OCI-LY7 (cell line): ENCODE measurements around the gene FIBP. TPM values are rescaled to one million over a fixed set of nuclear protein-coding genes. Genes with fewer than 3 reads are reported as not detected.

Experiments
- BruUV-seq: library from RNA; stranded (reverse); fragments of 400-500 nt; replicated peaks from 2 replicates; lab custom pipeline; 2021; lab: Mats Ljungman, UMichigan
- CTCF ChIA-PET: fragments of 300-600 bp; sonication (Branson Sonifier 250); formaldehyde crosslinking; loops from one replicate; lab custom pipeline; 2022; ENCODE audit warnings: antibody characterized with exemption; ENCODE audit not compliant: unreplicated experiment; lab: Charles Lee
- POLR2A ChIA-PET: fragments of 300-600 bp; sonication (Branson Sonifier 250); formaldehyde crosslinking; loops from one replicate; lab custom pipeline; 2022; ENCODE audit warnings: antibody characterized with exemption; lab: Charles Lee
- DNase-seq: peaks from one replicate; pipeline ENCODE4 v3.0.0-alpha.2; 2015; ENCODE audit warnings: low spot score
- H2AFZ ChIP-seq: fragments of 200-600 bp; sonication (generic), shearing (Covaris generic); 2 replicates; pipeline ENCODE4 v1.6.1; 2014; ENCODE audit warnings: mild to moderate bottlenecking, antibody characterized with exemption, low read length, moderate library complexity
- H3K27ac ChIP-seq: fragments of 200-600 bp; sonication (generic); 2 replicates; pipeline ENCODE4 v1.5.1; 2014; ENCODE audit warnings: mixed run types, low read depth, mild to moderate bottlenecking, moderate library complexity, low read length, inconsistent platforms; ENCODE audit not compliant: poor library complexity, severe bottlenecking
- H3K36me3 ChIP-seq: fragments of 200-600 bp; sonication (generic); 2 replicates; pipeline ENCODE4 v1.6.1; 2014; ENCODE audit warnings: mild to moderate bottlenecking, antibody characterized with exemption, low read length, moderate library complexity, mixed read lengths; ENCODE audit not compliant: insufficient read depth
- H3K4me1 ChIP-seq: fragments of 200-600 bp; sonication (generic); 2 replicates; pipeline ENCODE4 v1.5.1; 2014; ENCODE audit warnings: mild to moderate bottlenecking, low read length; ENCODE audit not compliant: insufficient read depth, poor library complexity, severe bottlenecking
- H3K4me2 ChIP-seq: fragments of 200-600 bp; sonication (generic); 2 replicates; pipeline ENCODE4 v1.6.1; 2014; ENCODE audit warnings: mild to moderate bottlenecking, low read length
- H3K4me3 ChIP-seq: fragments of 200-600 bp; sonication (generic); 2 replicates; pipeline ENCODE4 v1.5.1; 2014; ENCODE audit warnings: mild to moderate bottlenecking, low read depth, low read length; ENCODE audit not compliant: poor library complexity, severe bottlenecking
- H3K79me2 ChIP-seq: fragments of 200-600 bp; sonication (generic); 2 replicates; pipeline ENCODE4 v1.6.1; 2016; ENCODE audit warnings: low read depth, mild to moderate bottlenecking, low read length, moderate library complexity, mixed read lengths; ENCODE audit not compliant: insufficient read depth
- H3K9me2 ChIP-seq: fragments of 200-600 bp; sonication (generic); 2 replicates; pipeline ENCODE4 v1.6.1; 2016; ENCODE audit warnings: mild to moderate bottlenecking, low read length, mixed read lengths; ENCODE audit not compliant: insufficient read depth
- H3K9me3 ChIP-seq: fragments of 200-600 bp; sonication (generic); 2 replicates; pipeline ENCODE4 v1.6.1; 2014; ENCODE audit warnings: mild to moderate bottlenecking, mixed run types, low read length, mixed read lengths
- H4K20me1 ChIP-seq: fragments of 200-600 bp; sonication (generic); 2 replicates; pipeline ENCODE4 v1.6.1; 2014; ENCODE audit warnings: mild to moderate bottlenecking, antibody characterized with exemption, low read length, moderate library complexity, mixed read lengths; ENCODE audit not compliant: insufficient read depth
- CTCF ChIP-seq: fragments of 200-600 bp; sonication (generic); conservative IDR thresholded peaks from 2 replicates; pipeline ENCODE4 v1.5.1; 2014; ENCODE audit warnings: mild to moderate bottlenecking, antibody characterized with exemption, low read length, moderate library complexity, mixed read lengths
- EZH2phosphoT487 ChIP-seq: fragments of 200-600 bp; sonication (generic); IDR thresholded peaks from 2 replicates; pipeline ENCODE4 v1.6.1; 2018; ENCODE audit warnings: low read depth, borderline replicate concordance, mild to moderate bottlenecking, mixed run types, antibody characterized with exemption, low read length, moderate library complexity, mixed read lengths
- intact Hi-C: fragments of 100-400 bp; cut with micrococcal nuclease; formaldehyde crosslinking; loops from one replicate; pipeline ENCODE4 v1.10.0; 2022; ENCODE audit not compliant: unreplicated experiment
- total RNA-seq, 2 experiments: library from RNA; depleted of rRNA in 1 of 2; stranded (reverse); fragments of >200 nt in 1 of 2; shearing (Covaris generic) in 1 of 2; gene quantifications; 2 replicates each; pipeline ENCODE4 v1.2.3, GENCODE V29; 2014 to 2022

Gene FIBP
- total RNA-seq, 2 experiments from 2014 or later, result 97.3 to 184 TPM

- no peaks in the 10 kb centered on the region for H3K79me2 ChIP-seq
- no peaks in the 10 kb centered on the region for H3K36me3 ChIP-seq
- TF ChIP-seq EZH2phosphoT487 (no peak), CTCF (no peak)
- H3K9me2 ChIP-seq, result no peaks in the 10 kb centered on the region
- intact Hi-C loops, result no loop called here
- H3K9me3 ChIP-seq, result no peaks in the 10 kb centered on the region
- DNase-seq, result no peak
- POLR2A ChIA-PET, result interaction anchor here (0.5 to 1.0 kb wide), 2 partner anchors 14 to 40 kb away, joined by 3 read pairs; no protein-coding TSS in a partner anchor
- no peak overlapping the region for H3K27ac ChIP-seq
- H3K4me1 ChIP-seq, result peaks cover 27% of the 10 kb centered on the region
- H3K4me2 ChIP-seq, result peak overlapping the region; percentile 80
- CTCF ChIA-PET, result interaction anchor here (1.5 kb wide), 1 partner anchor 10 kb away, joined by 5 read pairs; the partner anchor contains the start of gene FIBP
- no TSS peak for BruUV-seq
- H3K4me3 ChIP-seq, result peak overlapping the region; percentile 65
- no peak overlapping the region for H2AFZ ChIP-seq
- no peaks in the 10 kb centered on the region for H4K20me1 ChIP-seq
Measured at GRCh38 chr11:65898656-65899355, 10.5 kb upstream of the FIBP start.

GRCh38 chr11:65897020-65897471, 8.8 kb upstream of the FIBP start:
- peaks cover 11% of the 10 kb centered on the region for H3K79me2 ChIP-seq
- H3K9me3 ChIP-seq, result no peaks in the 10 kb centered on the region
- no peak overlapping the region for H3K4me3 ChIP-seq
- no peak overlapping the region for H3K27ac ChIP-seq
- BruUV-seq, result no TSS peak
- no peaks in the 10 kb centered on the region for H3K36me3 ChIP-seq
- H3K9me2 ChIP-seq, result no peaks in the 10 kb centered on the region
- H3K4me1 ChIP-seq, result peaks cover 43% of the 10 kb centered on the region
- peaks cover 5% of the 10 kb centered on the region; the same call in 1 of the 2 replicates for H4K20me1 ChIP-seq
- intact Hi-C loops, result no loop called here
- ChIA-PET CTCF (no interaction called here), POLR2A (interaction anchor here (0.6 kb wide), 1 partner anchor 199 kb away, joined by 3 read pairs; no protein-coding TSS in a partner anchor)
- no peak overlapping the region for H3K4me2 ChIP-seq
- no peak overlapping the region for H2AFZ ChIP-seq
- TF ChIP-seq EZH2phosphoT487 (no peak), CTCF (no peak)
- DNase-seq, result no peak
